A549 (cell line): ENCODE results near the gene NCAPD2. TPM values are rescaled to one million over a fixed set of nuclear protein-coding genes. Genes with fewer than 3 reads are reported as not detected.

Source experiments
- ATAC-seq, 2 experiments: fragments of 200-7000 bp in 1 of 2; fragments of >200 bp in 1 of 2; cut with Nextera tagmentation in 1 of 2; cut with Tn5 transposase in 1 of 2; 3 replicates each; pipeline versions ENCODE4 v1.8.0 to v1.9.1; 2018 to 2020; ENCODE audit warnings: mild to moderate bottlenecking in 1 of 2, moderate library complexity in 1 of 2
- CTCF ChIA-PET: fragments of 300-600 bp; sonication (Branson Sonifier 250); formaldehyde crosslinking; extraction: SDS; loops from one replicate; lab custom pipeline; 2021; ENCODE audit warnings: antibody characterized with exemption, inconsistent platforms; lab: Yijun Ruan, JAX
- POLR2A ChIA-PET: fragments of 350-600 bp; formaldehyde crosslinking; extraction: SDS; loops from one replicate; lab custom pipeline; 2021; ENCODE audit warnings: antibody characterized with exemption, inconsistent platforms; lab: Yijun Ruan, JAX
- DNase-seq, 2 experiments: peaks; one replicate each; pipeline versions ENCODE4 v3.0.0 to v3.0.0-alpha.2; 2011 to 2016; ENCODE audit warnings: low read depth in 1 of 2, low spot score in 1 of 2
- FAIRE-seq: peaks from 2 replicates; lab custom pipeline; 2011; peaks lifted over from hg19 to GRCh38; lab: Jason Lieb, UNC
- H3K27ac ChIP-seq, 2 experiments: fragments of >200 bp; sonication (Bioruptor Twin); formaldehyde crosslinking; 3 replicates each; pipeline ENCODE4 v1.5.1; 2016 to 2017
- H3K4me1 ChIP-seq: fragments of >200 bp; sonication (Bioruptor Twin); formaldehyde crosslinking; 3 replicates; pipeline ENCODE4 v1.6.1; 2016
- H3K4me2 ChIP-seq: fragments of >200 bp; sonication (Bioruptor Twin); formaldehyde crosslinking; 3 replicates; pipeline ENCODE4 v1.6.1; 2016
- H3K4me3 ChIP-seq: fragments of >200 bp; sonication (Bioruptor Twin); formaldehyde crosslinking; 3 replicates; pipeline ENCODE4 v1.5.1; 2016
- H3K9me3 ChIP-seq: fragments of >200 bp; sonication (Bioruptor Twin); formaldehyde crosslinking; 3 replicates; pipeline ENCODE4 v1.6.1; 2016
- CBX8 ChIP-seq: fragments of 200-600 bp; sonication (generic); IDR thresholded peaks from 2 replicates; pipeline ENCODE4 v1.6.1; 2016
- CHD2 ChIP-seq: fragments of 150-350 bp; IDR thresholded peaks from 2 replicates; pipeline ENCODE4 v1.6.1; 2014; ENCODE audit warnings: low read length; ENCODE audit not compliant: partially characterized antibody
- CHD4 ChIP-seq: fragments of 200-600 bp; sonication (generic); IDR thresholded peaks from 2 replicates; pipeline ENCODE4 v1.6.1; 2016; ENCODE audit warnings: antibody characterized with exemption, mild to moderate bottlenecking, borderline replicate concordance
- EP300 ChIP-seq, 2 experiments: fragments of >200 bp; sonication (Bioruptor Twin); formaldehyde crosslinking; IDR thresholded peaks; 2 replicates in 1 of 2; 3 replicates in 1 of 2; pipeline ENCODE4 v1.6.1; 2016 to 2017
- HMGXB4 ChIP-seq: fragments of 250-450 bp; sonication (Bioruptor Pico); IDR thresholded peaks from 2 replicates; pipeline ENCODE4 v1.5.0; 2021; ENCODE audit warnings: mild to moderate bottlenecking, moderate library complexity, borderline replicate concordance
- HOXA7 ChIP-seq: fragments of 250-450 bp; sonication (Bioruptor Pico); IDR thresholded peaks from 2 replicates; pipeline ENCODE4 v1.5.0; 2020; ENCODE audit warnings: mild to moderate bottlenecking, moderate library complexity
- HOXB5 ChIP-seq: fragments of 250-450 bp; sonication (Bioruptor Pico); IDR thresholded peaks from 2 replicates; pipeline ENCODE4 v1.5.0; 2020; ENCODE audit warnings: mild to moderate bottlenecking, moderate library complexity
- JUN ChIP-seq, 2 experiments: fragments of >200 bp; sonication (Bioruptor Twin); formaldehyde crosslinking; IDR thresholded peaks; 2 replicates in 1 of 2; 3 replicates in 1 of 2; pipeline ENCODE4 v1.6.1; 2016 to 2017
- JUNB ChIP-seq: fragments of >200 bp; sonication (Bioruptor Twin); formaldehyde crosslinking; IDR thresholded peaks from 2 replicates; pipeline ENCODE4 v1.6.1; 2016
- KDM5A ChIP-seq: fragments of 200-600 bp; sonication (generic); IDR thresholded peaks from 2 replicates; pipeline ENCODE4 v1.6.1; 2016; ENCODE audit warnings: antibody characterized with exemption, mild to moderate bottlenecking
- NPAS2 ChIP-seq: fragments of 250-450 bp; sonication (Bioruptor Pico); IDR thresholded peaks from 2 replicates; pipeline ENCODE4 v1.8.0; 2022; ENCODE audit warnings: mild to moderate bottlenecking, moderate library complexity, borderline replicate concordance
- NR3C1 ChIP-seq: fragments of >200 bp; sonication (Bioruptor Twin); formaldehyde crosslinking; IDR thresholded peaks from 3 replicates; pipeline ENCODE4 v1.6.1; 2017
- PBX3 ChIP-seq: IDR thresholded peaks from 2 replicates; pipeline ENCODE4 v1.6.1; 2012
- PHF8 ChIP-seq: fragments of 200-600 bp; sonication (generic); IDR thresholded peaks from 2 replicates; pipeline ENCODE4 v1.6.1; 2016; ENCODE audit warnings: low read depth, mild to moderate bottlenecking, antibody characterized with exemption, moderate library complexity, borderline replicate concordance
- POLR2A ChIP-seq: IDR thresholded peaks from 2 replicates; pipeline ENCODE4 v1.6.1; 2012; ENCODE audit warnings: mild to moderate bottlenecking, low read length
- RARB ChIP-seq: fragments of 250-450 bp; sonication (Bioruptor Pico); IDR thresholded peaks from 2 replicates; pipeline ENCODE4 v1.8.0; 2021; ENCODE audit warnings: mild to moderate bottlenecking, moderate library complexity
- RCOR1 ChIP-seq: fragments of 150-350 bp; IDR thresholded peaks from 2 replicates; pipeline ENCODE4 v1.6.1; 2014; ENCODE audit warnings: antibody characterized with exemption, low read length, low read depth
- RNF2 ChIP-seq: fragments of 200-600 bp; sonication (generic); IDR thresholded peaks from 2 replicates; pipeline ENCODE4 v1.6.1; 2016; ENCODE audit warnings: low read depth, mild to moderate bottlenecking, antibody characterized with exemption, moderate library complexity, borderline replicate concordance
- USF2 ChIP-seq: fragments of 450-650 bp; IDR thresholded peaks from 2 replicates; pipeline ENCODE4 v1.6.1; 2014; ENCODE audit warnings: antibody characterized with exemption
- ZC3H11A ChIP-seq: fragments of 450-650 bp; IDR thresholded peaks from 2 replicates; pipeline ENCODE4 v1.6.1; 2014; ENCODE audit warnings: antibody characterized with exemption, mild to moderate bottlenecking
- ZSCAN20 ChIP-seq: fragments of 250-450 bp; sonication (Bioruptor Pico); IDR thresholded peaks from 2 replicates; pipeline ENCODE4 v1.8.0; 2022; ENCODE audit warnings: mild to moderate bottlenecking, moderate library complexity
- WGBS: methylation state at CpG from one replicate; pipeline ENCODE4 v1.1.6; 2017; ENCODE audit errors: missing lambda C conversion rate; 5-methylcytosine and 5-hydroxymethylcytosine counted together
- polyA plus RNA-seq, 4 experiments: library from polyadenylated mRNA; depleted of rRNA in 3 of 4; stranded (reverse); fragments of >200 nt; fragmentation: RNase III in 1 of 4; extraction: RNeasy Plus Mini Kit Qiagen cat#74134 plus additional on column Dnase treatment in 1 of 4; gene quantifications; 2 replicates in 3 of 4; 3 replicates in 1 of 4; pipeline ENCODE4 v1.2.3, GENCODE V29; 2011 to 2017

NCAPD2 gene
- polyA plus RNA-seq, 2 of the 4 experiments (the other 2 are of a cell fraction): 82.0 to 130 TPM

GRCh38 chr12:6444704-6445688, 48.9 kb upstream of the NCAPD2 start, which contains the start of gene CD27:
Gene CD27, plus strand, starts transcription at chr12:6444955. Its CDS starts 141 bp downstream, at chr12:6445096.
- Histone ChIP-seq H3K4me3 (no peak within 1 kb of the TSS), H3K4me2 (no peak within 1 kb of the TSS), H3K9me3 (no peaks in the 10 kb centered on the region), H3K4me1 (no peaks in the 10 kb centered on the region), H3K27ac (0 out of 6 replicates have a peak within 1 kb of the TSS, but pooled peaks of 1 of the 2 experiments have one; percentile 21)
- TF ChIP-seq POLR2A: no peak
- TF ChIP-seq RCOR1: no peak
- TF ChIP-seq PHF8: no peak
- TF ChIP-seq CHD2: no peak
- no peak for TF ChIP-seq RARB (CRISPR knock-in tag)
- no peak for TF ChIP-seq ZC3H11A
- TF ChIP-seq HOXB5 (CRISPR knock-in tag): no peak
- no peak for TF ChIP-seq USF2
- no peak for TF ChIP-seq RNF2
- no peak for TF ChIP-seq HMGXB4 (CRISPR knock-in tag)
- TF ChIP-seq JUNB: no peak
- TF ChIP-seq NPAS2 (CRISPR knock-in tag): no peak
- TF ChIP-seq CHD4: no peak
- TF ChIP-seq EP300 (IDR thresholded peaks at IDR 0.05): no peak
- no peak for TF ChIP-seq NR3C1
- TF ChIP-seq HOXA7 (CRISPR knock-in tag): no peak
- TF ChIP-seq ZSCAN20 (CRISPR knock-in tag): no peak
- no peak for TF ChIP-seq PBX3
- TF ChIP-seq JUN (IDR thresholded peaks at IDR 0.05): no peak
- 85% methylated on average over 16 of the region's 16 CpGs for WGBS
- FAIRE-seq (no peak), DNase-seq (no peak), ATAC-seq (0 out of 6 replicates have a peak, but pooled peaks of 1 of the 2 experiments have one; percentile 17)
- ChIA-PET POLR2A (no interaction called here), CTCF (interaction anchor here (0.8 to 6.7 kb wide), 4 partner anchors 8 to 161 kb away, joined by 3 to 47 read pairs (median 18); no protein-coding TSS in a partner anchor)

GRCh38 chr12:6450091-6450868, 43.6 kb upstream of the NCAPD2 start:
- no peak for DNase-seq
- H3K4me3 ChIP-seq: no peak overlapping the region
- no peak for TF ChIP-seq PBX3
- no peak for TF ChIP-seq JUN (IDR thresholded peaks at IDR 0.05)
- TF ChIP-seq KDM5A: no peak
- TF ChIP-seq CHD2: no peak
- TF ChIP-seq CBX8: no peak
- TF ChIP-seq, all 56 proteins: peak for 0
- WGBS: 96% methylated on average over 16 of the region's 16 CpGs
- FAIRE-seq (no peak), ATAC-seq (no peak)
- ChIA-PET POLR2A (interaction anchor here (1.3 kb wide), 1 partner anchor 20 kb away, joined by 3 read pairs; the partner anchor contains the start of gene VAMP1), CTCF (interaction anchor here (1.0 to 5.1 kb wide), 4 partner anchors 11 to 125 kb away, joined by 3 to 52 read pairs (median 6); no protein-coding TSS in a partner anchor)
- Histone ChIP-seq H3K27ac (peak overlapping the region; percentile 22 to 97; a peak in 3 of 6 replicates), H3K9me3 (no peaks in the 10 kb centered on the region), H3K4me2 (no peak overlapping the region), H3K4me1 (peaks cover 21% of the 10 kb centered on the region)
